GM23248 (cell line): ENCODE measurements around the gene WDR46.

Experiments used
- EZH2 ChIP-seq: fragments of 200-600 bp; sonication (generic); IDR thresholded peaks from 2 replicates; pipeline ENCODE4 v1.6.1; 2018; ENCODE audit warnings: antibody characterized with exemption, mild to moderate bottlenecking; ENCODE audit not compliant: insufficient read depth, poor library complexity, severe bottlenecking
- EZH2phosphoT487 ChIP-seq: fragments of 200-600 bp; sonication (generic); IDR thresholded peaks from 2 replicates; pipeline ENCODE4 v1.6.1; 2018; ENCODE audit warnings: antibody characterized with exemption, moderate library complexity, mild to moderate bottlenecking, low read depth; ENCODE audit not compliant: insufficient read depth

DNA sequence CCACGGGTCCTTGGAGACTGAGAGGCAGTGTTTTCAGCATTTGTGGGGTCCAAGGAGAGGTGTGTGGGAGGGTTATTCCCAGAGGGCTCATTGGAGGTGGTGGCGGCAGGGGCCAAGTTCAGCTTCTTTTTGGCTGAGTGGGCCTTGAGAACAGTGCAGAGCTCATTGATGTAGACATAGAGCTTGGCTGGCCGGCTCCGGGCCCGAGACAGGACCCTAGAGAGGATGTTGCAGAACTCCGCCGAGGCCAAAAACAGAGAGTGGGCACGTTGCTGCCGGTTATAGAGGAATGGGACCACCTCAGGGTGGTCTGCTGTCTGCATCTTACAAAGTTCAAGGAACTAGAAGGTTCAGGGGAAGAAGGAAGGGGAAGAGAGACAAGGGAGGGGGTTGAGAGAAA, 32.2 kb upstream of the WDR46 start:
- TF ChIP-seq EZH2: no peak
- no peak for TF ChIP-seq EZH2phosphoT487
